Measurements from ENCODE around the gene OTX2. TPM values are rescaled to one million over a fixed set of nuclear protein-coding genes. Genes with fewer than 3 reads are reported as not detected.

OTX2 gene
- total and polyA plus RNA-seq, 2 experiments from 2014 or later, result 16.5 to 23.9 TPM

DNA sequence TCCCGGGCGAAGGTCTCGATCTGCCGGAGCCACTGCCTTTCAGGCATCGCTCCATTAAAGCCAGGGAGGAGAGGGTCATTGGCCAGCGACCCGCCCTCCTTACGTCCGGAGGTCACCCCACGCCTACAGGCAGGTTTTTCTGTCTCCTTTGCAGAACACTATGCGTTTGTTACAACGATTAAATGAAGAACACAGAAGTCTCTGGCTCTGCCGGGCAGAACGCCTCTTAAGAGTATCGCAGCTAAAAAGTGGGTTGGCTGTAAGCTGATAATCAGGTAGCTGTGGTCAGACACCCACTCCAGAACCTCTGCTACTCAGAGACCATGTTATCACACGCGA lies 15.0 kb downstream of the OTX2 start:
- H3F3A ChIP-seq (replicated peaks; ENCODE audit: low read depth), result peaks cover 22% of the 10 kb centered on the region
- no peaks in the 10 kb centered on the region for H3K36me3 ChIP-seq (ENCODE audit: insufficient read depth)
- peaks cover 50% of the 10 kb centered on the region for H3K27me3 Mint-ChIP-seq (ENCODE audit: insufficient read depth, low read depth, poor library complexity)
- no peak overlapping the region for H3K27ac Mint-ChIP-seq
- H3K27me3 ChIP-seq (ENCODE audit: insufficient read depth), result peaks cover 83% of the 10 kb centered on the region
- H3K4me2 ChIP-seq, result peak overlapping the region; percentile 78
- H3K9me2 ChIP-seq (ENCODE audit: insufficient read depth), result peaks cover 3% of the 10 kb centered on the region; the same call in 1 of the 2 replicates
- H2AFZ ChIP-seq, result peak overlapping the region; percentile 96
- peak overlapping the region; percentile 81 for H3K4me3 Mint-ChIP-seq
- DNase-seq (ENCODE audit: low spot score) (no peak), ATAC-seq (no peak)
- no peak overlapping the region for H3K27ac ChIP-seq (ENCODE audit: low read depth)
- H3K79me2 ChIP-seq (replicated peaks; ENCODE audit: insufficient read depth), result no peaks in the 10 kb centered on the region
- H4K20me1 ChIP-seq (replicated peaks; ENCODE audit: insufficient read depth), result no peaks in the 10 kb centered on the region
- peaks cover 5% of the 10 kb centered on the region; the same call in 2 of the 3 replicates for H3K36me3 Mint-ChIP-seq (ENCODE audit: low read depth)
- no peak for TF ChIP-seq NANOG (IDR thresholded peaks at IDR 0.05; ENCODE audit: borderline replicate concordance)
- TF ChIP-seq, protein P1, sequence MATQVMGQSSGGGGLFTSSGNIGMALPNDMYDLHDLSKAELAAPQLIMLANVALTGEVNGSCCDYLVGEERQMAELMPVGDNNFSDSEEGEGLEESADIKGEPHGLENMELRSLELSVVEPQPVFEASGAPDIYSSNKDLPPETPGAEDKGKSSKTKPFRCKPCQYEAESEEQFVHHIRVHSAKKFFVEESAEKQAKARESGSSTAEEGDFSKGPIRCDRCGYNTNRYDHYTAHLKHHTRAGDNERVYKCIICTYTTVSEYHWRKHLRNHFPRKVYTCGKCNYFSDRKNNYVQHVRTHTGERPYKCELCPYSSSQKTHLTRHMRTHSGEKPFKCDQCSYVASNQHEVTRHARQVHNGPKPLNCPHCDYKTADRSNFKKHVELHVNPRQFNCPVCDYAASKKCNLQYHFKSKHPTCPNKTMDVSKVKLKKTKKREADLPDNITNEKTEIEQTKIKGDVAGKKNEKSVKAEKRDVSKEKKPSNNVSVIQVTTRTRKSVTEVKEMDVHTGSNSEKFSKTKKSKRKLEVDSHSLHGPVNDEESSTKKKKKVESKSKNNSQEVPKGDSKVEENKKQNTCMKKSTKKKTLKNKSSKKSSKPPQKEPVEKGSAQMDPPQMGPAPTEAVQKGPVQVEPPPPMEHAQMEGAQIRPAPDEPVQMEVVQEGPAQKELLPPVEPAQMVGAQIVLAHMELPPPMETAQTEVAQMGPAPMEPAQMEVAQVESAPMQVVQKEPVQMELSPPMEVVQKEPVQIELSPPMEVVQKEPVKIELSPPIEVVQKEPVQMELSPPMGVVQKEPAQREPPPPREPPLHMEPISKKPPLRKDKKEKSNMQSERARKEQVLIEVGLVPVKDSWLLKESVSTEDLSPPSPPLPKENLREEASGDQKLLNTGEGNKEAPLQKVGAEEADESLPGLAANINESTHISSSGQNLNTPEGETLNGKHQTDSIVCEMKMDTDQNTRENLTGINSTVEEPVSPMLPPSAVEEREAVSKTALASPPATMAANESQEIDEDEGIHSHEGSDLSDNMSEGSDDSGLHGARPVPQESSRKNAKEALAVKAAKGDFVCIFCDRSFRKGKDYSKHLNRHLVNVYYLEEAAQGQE (IDR thresholded peaks at IDR 0.05; ENCODE audit: unreplicated experiment), result no peak
- TF ChIP-seq ZNF462 (CRISPR knock-in tag; IDR thresholded peaks at IDR 0.05), result no peak
- TF ChIP-seq STAT1 (IDR thresholded peaks at IDR 0.05; ENCODE audit: unreplicated experiment), result no peak
- no peak for TF ChIP-seq ZNF114 (CRISPR knock-in tag; IDR thresholded peaks at IDR 0.05)
- TF ChIP-seq, protein P2, sequence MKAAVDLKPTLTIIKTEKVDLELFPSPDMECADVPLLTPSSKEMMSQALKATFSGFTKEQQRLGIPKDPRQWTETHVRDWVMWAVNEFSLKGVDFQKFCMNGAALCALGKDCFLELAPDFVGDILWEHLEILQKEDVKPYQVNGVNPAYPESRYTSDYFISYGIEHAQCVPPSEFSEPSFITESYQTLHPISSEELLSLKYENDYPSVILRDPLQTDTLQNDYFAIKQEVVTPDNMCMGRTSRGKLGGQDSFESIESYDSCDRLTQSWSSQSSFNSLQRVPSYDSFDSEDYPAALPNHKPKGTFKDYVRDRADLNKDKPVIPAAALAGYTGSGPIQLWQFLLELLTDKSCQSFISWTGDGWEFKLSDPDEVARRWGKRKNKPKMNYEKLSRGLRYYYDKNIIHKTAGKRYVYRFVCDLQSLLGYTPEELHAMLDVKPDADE (IDR thresholded peaks at IDR 0.05), result no peak
- TF ChIP-seq ZNF331 (CRISPR knock-in tag; IDR thresholded peaks at IDR 0.05; ENCODE audit: low read depth), result no peak
- peak; percentile 59 for TF ChIP-seq EZH2 (IDR thresholded peaks at IDR 0.05; ENCODE audit: low read depth, unreplicated experiment)
- peaks cover 49% of the 10 kb centered on the region for H3K4me1 Mint-ChIP-seq
- peaks cover 48% of the 10 kb centered on the region for H3K4me1 ChIP-seq (ENCODE audit: insufficient read depth)
- peak overlapping the region; percentile 62 for H3K4me3 ChIP-seq
- H3K9me3 Mint-ChIP-seq, result no peaks in the 10 kb centered on the region
